IPS-15b (cell line): ENCODE measurements around the gene FCRL2.

ENCODE experiments used
- H3K27me3 ChIP-seq: one replicate; pipeline ENCODE4 v1.6.1; 2013; ENCODE audit warnings: low read length; ENCODE audit not compliant: control insufficient read depth, insufficient read depth
- H3K36me3 ChIP-seq: one replicate; pipeline ENCODE4 v1.6.1; 2013; ENCODE audit warnings: low read length; ENCODE audit not compliant: control insufficient read depth, insufficient read depth
- H3K4me1 ChIP-seq: one replicate; pipeline ENCODE4 v1.6.1; 2013; ENCODE audit warnings: mild to moderate bottlenecking, low read length; ENCODE audit not compliant: control insufficient read depth, insufficient read depth
- H3K4me3 ChIP-seq: one replicate; pipeline ENCODE4 v1.5.1; 2013; ENCODE audit warnings: low read depth, low read length
- H3K9ac ChIP-seq: one replicate; pipeline ENCODE4 v1.6.1; 2013; ENCODE audit warnings: low read depth, mild to moderate bottlenecking, low read length
- H3K9me3 ChIP-seq: one replicate; pipeline ENCODE4 v1.6.1; 2013; ENCODE audit warnings: mild to moderate bottlenecking, low read length; ENCODE audit not compliant: control insufficient read depth, insufficient read depth

FCRL2 gene

GRCh38 chr1:157776971-157777391 lies at the start of gene FCRL2:
Gene FCRL2 (minus strand): TSS chr1:157777132. CDS start chr1:157777073, 59 bp downstream.
- Histone ChIP-seq H3K9ac (no peak within 1 kb of the TSS), H3K27me3 (no peaks in the 10 kb centered on the region), H3K4me1 (peaks cover 6% of the 10 kb centered on the region), H3K9me3 (no peaks in the 10 kb centered on the region), H3K36me3 (no peaks in the 10 kb centered on the region), H3K4me3 (no peak within 1 kb of the TSS)

DNA sequence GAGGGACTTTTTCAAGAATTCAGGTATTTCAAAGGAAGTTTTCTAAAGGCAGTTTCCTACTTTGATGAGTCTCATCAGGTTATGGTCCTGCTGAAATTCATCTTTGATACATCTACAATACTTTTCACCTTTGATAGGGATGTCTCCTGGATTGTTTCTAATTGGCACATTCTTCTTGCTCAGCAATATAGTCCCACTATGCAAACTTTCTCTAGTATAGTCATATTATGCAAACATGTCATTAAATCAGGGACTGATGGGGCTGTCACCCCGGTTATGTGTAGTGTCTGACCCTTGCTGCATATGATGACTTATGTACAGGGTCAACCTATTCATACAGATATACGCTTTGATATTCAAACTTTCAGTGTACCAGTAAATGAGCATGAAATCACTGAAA lies 43.4 kb upstream of the FCRL2 start:
- H3K9ac ChIP-seq: no peak overlapping the region
- no peak overlapping the region for H3K4me3 ChIP-seq
- H3K36me3 ChIP-seq: no peaks in the 10 kb centered on the region
- no peaks in the 10 kb centered on the region for H3K9me3 ChIP-seq
- H3K27me3 ChIP-seq: no peaks in the 10 kb centered on the region
- no peaks in the 10 kb centered on the region for H3K4me1 ChIP-seq

- no peak within 1 kb of the TSS for H3K4me3 ChIP-seq
- no peaks in the 10 kb centered on the region for H3K9me3 ChIP-seq
- H3K4me1 ChIP-seq: no peaks in the 10 kb centered on the region
- no peaks in the 10 kb centered on the region for H3K36me3 ChIP-seq
- no peak within 1 kb of the TSS for H3K9ac ChIP-seq
- H3K27me3 ChIP-seq: no peaks in the 10 kb centered on the region
These were observed 43.0 kb upstream of the FCRL2 start, which contains the start of gene FCRL1 for GRCh38 chr1:157819896-157820295. Gene FCRL1 (minus strand): TSS chr1:157820120. CDS start chr1:157820037, 83 bp downstream.

- no peak overlapping the region for H3K9ac ChIP-seq
- no peaks in the 10 kb centered on the region for H3K4me1 ChIP-seq
- no peaks in the 10 kb centered on the region for H3K27me3 ChIP-seq
- no peaks in the 10 kb centered on the region for H3K36me3 ChIP-seq
- H3K4me3 ChIP-seq: no peak overlapping the region
- H3K9me3 ChIP-seq: no peaks in the 10 kb centered on the region
These were observed 42.3 kb upstream of the FCRL2 start for GRCh38 chr1:157819215-157819614.

- no peaks in the 10 kb centered on the region for H3K9me3 ChIP-seq
These were observed 36.3 kb upstream of the FCRL2 start for GRCh38 chr1:157813269-157813668.

GRCh38 chr1:157806431-157807149 lies 29.7 kb upstream of the FCRL2 start:
- H3K4me3 ChIP-seq: no peak overlapping the region
- no peak overlapping the region for H3K9ac ChIP-seq
- no peaks in the 10 kb centered on the region for H3K4me1 ChIP-seq
- no peaks in the 10 kb centered on the region for H3K36me3 ChIP-seq
- H3K9me3 ChIP-seq: no peaks in the 10 kb centered on the region
- H3K27me3 ChIP-seq: peaks cover 3% of the 10 kb centered on the region

More at GRCh38 chr1:157813269-157813668, 36.3 kb upstream of the FCRL2 start:
- Histone ChIP-seq H3K27me3 (no peaks in the 10 kb centered on the region), H3K4me1 (no peaks in the 10 kb centered on the region), H3K9ac (no peak overlapping the region), H3K36me3 (no peaks in the 10 kb centered on the region), H3K4me3 (no peak overlapping the region)

DNA sequence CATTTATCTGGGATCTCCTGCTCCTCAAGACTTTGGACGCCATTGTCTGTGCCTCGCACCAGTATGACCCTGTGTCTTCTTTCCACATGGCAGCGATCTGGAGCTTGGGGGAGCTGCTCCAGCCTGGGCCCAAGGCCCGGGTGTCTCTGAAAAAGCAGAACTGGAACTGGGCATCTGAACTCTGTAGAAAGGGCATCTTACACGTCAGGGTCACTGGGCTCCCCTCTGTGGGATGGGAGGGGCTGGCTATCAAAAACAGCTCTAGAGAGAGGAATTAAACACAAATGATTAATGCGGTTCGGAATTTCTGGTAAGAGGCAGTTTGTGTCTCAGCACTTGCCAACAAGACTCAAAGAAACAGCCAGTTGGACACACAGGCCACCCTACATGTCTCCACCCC lies 26.9 kb upstream of the FCRL2 start:
- peaks cover 3% of the 10 kb centered on the region for H3K27me3 ChIP-seq
- H3K36me3 ChIP-seq: no peaks in the 10 kb centered on the region
- no peaks in the 10 kb centered on the region for H3K9me3 ChIP-seq
- H3K9ac ChIP-seq: no peak overlapping the region
- H3K4me3 ChIP-seq: no peak overlapping the region
- H3K4me1 ChIP-seq: no peaks in the 10 kb centered on the region

DNA sequence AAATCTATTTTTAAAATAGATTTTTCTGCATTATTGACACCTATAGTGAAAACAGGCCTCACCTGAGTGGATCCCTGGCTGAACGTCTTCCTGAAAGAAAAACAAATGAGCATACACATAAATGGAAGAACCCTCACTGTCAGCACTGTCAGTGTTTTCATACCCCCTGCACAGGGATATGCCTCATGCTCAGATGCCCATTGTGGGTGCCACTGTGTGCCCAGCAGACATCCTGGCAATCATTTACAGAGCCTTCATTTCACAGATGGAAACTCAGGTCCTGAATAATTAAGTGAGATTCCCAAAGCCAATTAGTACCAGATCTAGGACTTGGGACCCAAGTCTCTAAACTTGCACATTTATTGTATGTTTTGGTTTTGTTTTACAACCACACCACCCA lies 23.1 kb upstream of the FCRL2 start:
- H3K27me3 ChIP-seq: no peaks in the 10 kb centered on the region
- H3K36me3 ChIP-seq: no peaks in the 10 kb centered on the region
- no peak overlapping the region for H3K4me3 ChIP-seq
- H3K4me1 ChIP-seq: no peaks in the 10 kb centered on the region
- no peak overlapping the region for H3K9ac ChIP-seq
- no peaks in the 10 kb centered on the region for H3K9me3 ChIP-seq

GRCh38 chr1:157798211-157798610 lies 21.3 kb upstream of the FCRL2 start:
- H3K4me1 ChIP-seq: no peaks in the 10 kb centered on the region
- no peak overlapping the region for H3K9ac ChIP-seq
- no peaks in the 10 kb centered on the region for H3K36me3 ChIP-seq

DNA sequence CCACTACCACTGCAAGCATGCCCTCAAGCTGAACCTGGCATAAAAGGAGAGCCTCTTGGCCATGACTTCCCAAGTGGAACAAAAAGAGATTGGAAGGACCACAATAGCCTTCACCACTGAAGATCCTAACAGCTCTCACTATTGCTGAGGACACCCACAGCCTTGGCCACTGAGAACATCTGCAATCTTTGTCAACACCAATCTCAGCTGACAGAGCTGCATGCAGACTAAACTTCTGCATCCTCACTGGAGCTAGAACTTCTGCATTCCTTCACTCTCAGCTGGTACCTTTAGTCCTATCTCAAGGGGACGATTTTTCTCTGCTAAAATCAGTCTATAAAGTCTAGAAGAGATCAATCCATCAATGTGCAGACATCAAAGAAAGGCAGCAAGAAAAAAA lies 8.3 kb upstream of the FCRL2 start:
- no peaks in the 10 kb centered on the region for H3K4me1 ChIP-seq
- no peak overlapping the region for H3K9ac ChIP-seq
- no peak overlapping the region for H3K4me3 ChIP-seq
- no peaks in the 10 kb centered on the region for H3K9me3 ChIP-seq
- H3K27me3 ChIP-seq: no peaks in the 10 kb centered on the region
- no peaks in the 10 kb centered on the region for H3K36me3 ChIP-seq

More at GRCh38 chr1:157798211-157798610, 21.3 kb upstream of the FCRL2 start:
- Histone ChIP-seq H3K27me3 (no peaks in the 10 kb centered on the region), H3K4me3 (no peak overlapping the region), H3K9me3 (no peaks in the 10 kb centered on the region)

DNA sequence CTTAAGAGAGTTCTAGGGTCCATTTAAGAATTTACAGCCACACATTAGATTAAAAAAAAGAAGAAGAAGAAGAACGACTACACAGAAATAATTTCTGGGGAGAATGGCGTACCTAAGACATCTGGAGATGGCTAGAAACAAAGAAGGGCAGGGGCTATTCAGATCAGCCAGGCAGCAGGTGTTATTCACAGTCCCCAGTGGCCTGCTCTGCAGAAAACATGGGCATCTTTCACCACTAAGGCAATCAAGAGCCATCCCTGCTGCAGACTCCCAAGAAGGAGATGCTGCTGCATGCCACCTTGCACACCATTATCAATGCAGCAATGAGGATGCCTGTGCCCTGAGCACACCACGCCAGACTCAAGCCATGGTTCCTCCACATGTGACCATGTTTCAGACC lies 7.9 kb upstream of the FCRL2 start:
- no peaks in the 10 kb centered on the region for H3K9me3 ChIP-seq
- no peaks in the 10 kb centered on the region for H3K36me3 ChIP-seq
- H3K9ac ChIP-seq: no peak overlapping the region
- no peak overlapping the region for H3K4me3 ChIP-seq
- H3K27me3 ChIP-seq: no peaks in the 10 kb centered on the region
- no peaks in the 10 kb centered on the region for H3K4me1 ChIP-seq

DNA sequence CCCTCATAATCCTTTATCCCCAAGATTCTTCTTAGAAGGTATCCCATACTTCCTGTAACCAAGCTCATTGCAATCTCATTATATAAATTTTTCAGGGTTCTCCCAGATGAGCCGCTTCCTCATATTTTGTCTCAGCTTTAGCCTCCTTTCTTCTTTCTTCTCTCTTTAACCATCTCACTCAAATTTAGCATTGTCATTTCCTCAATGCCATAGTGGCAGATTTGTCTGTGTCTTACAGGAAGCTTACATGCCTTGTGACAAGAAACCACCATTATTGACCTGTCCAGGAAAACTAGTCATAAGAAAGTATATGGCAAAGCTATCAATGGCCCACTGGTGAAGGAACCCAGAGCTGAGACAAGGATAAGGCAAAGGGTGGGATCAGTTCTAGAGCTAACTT lies 6.0 kb upstream of the FCRL2 start:
- H3K9ac ChIP-seq: no peak overlapping the region
- H3K27me3 ChIP-seq: no peaks in the 10 kb centered on the region
- no peak overlapping the region for H3K4me3 ChIP-seq
- H3K36me3 ChIP-seq: no peaks in the 10 kb centered on the region
- H3K9me3 ChIP-seq: no peaks in the 10 kb centered on the region
- no peaks in the 10 kb centered on the region for H3K4me1 ChIP-seq
